Activated CD4-positive, alpha-beta T cell treated with anti-CD3 and anti-CD28 coated beads for 4 hours (primary cell): Measurements from ENCODE around the gene NCOA5.

Experiments
- DNase-seq, 2 donors: peaks; one replicate each; pipeline ENCODE4 v3.0.0-alpha.2; 2020

The NCOA5 gene

GRCh38 chr20:46034039-46034438 lies 55.7 kb downstream of the NCOA5 start:
- no peak for DNase-seq

- no peak for DNase-seq
Measured at GRCh38 chr20:46031701-46032254, 58.0 kb downstream of the NCOA5 start.

DNA sequence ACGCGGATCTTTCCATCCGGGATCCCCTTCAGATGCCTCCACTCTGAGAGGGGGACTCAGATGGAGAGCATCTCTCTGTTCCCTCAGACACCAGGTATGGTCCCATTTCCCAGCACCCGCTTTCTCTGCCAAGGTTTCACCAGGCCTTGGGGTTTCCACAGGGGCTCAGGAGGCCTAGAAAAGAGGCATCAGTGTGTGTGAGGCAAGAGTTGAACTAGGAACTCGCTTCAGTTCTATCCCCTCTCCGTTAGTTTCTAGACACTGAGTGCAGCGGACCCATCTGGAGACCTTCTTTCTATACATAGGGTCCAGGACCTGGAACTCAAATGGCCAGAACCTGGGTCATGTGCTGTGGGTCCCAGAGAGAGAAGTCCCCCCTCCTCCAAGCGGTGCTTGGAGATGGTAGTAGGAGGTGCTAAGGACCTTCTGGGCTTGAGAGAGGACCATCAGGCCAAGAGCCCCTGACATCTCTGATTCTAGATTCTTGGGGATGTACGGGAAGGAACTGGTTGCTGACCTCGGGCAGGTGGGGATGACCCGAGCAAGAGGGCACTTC lies 58.7 kb downstream of the NCOA5 start:
- no peak for DNase-seq

DNA sequence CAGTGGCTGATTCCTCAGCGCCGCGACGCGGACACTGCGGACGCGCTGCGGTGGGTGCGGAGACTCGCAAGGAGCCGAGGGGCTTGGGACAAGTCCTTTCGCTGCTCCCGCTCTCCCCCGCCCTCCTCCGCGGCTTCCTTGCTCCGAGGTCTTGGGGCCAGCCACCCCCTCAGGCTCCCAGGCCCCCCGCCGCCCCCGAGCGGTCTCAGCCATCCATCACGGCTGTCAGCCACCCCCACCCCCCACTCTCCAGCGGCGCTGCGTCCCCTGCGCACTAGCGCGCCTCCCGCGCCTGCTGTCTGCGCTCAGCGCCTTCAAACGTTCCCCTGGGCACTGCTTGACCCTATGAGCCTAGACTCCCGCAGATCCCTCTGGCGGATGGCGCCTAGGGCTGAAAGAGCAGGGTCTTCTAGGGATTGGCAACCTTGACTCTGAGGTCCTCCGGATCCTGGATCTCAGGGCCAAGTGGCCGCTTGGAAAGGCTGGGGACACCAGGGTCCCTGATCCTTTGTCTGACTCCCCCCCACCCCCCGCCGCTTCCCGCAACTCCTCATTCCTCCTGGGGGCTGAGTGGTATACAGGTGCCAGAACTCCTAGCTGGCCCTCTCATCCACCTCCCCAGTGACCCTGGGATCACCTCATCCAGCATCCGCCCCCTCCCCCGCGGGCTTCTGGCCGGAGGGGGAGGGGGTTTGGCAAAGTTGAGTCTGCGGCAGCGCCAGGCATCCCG lies 59.3 kb downstream of the NCOA5 start:
- no peak for DNase-seq

GRCh38 chr20:46028772-46029371 lies 60.9 kb downstream of the NCOA5 start, which contains the start of gene SLC12A5:
Gene SLC12A5, plus strand, starts transcription at chr20:46029215. Its CDS starts 130 bp downstream, at chr20:46029345.
- DNase-seq = no peak

DNA sequence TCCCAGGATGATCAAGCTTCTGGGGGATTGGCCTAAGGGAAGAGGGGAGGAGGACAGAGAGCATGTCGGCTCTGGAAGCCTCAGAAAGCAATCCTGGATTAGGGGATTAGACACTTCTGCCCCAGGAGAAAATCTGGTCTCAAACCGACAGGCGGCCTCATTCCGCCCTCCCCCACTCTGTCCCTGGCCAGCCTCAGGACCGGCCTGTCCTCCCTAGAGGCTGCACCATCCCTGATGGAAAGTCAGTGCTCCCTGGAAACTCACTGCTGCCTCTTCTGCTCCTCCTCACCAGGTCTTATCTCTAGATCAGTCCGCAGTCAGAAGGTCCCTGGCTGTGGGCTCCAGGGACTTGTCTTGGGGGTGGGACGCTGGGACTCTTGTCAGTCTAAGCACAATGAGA lies 61.7 kb downstream of the NCOA5 start:
- no peak for DNase-seq

DNA sequence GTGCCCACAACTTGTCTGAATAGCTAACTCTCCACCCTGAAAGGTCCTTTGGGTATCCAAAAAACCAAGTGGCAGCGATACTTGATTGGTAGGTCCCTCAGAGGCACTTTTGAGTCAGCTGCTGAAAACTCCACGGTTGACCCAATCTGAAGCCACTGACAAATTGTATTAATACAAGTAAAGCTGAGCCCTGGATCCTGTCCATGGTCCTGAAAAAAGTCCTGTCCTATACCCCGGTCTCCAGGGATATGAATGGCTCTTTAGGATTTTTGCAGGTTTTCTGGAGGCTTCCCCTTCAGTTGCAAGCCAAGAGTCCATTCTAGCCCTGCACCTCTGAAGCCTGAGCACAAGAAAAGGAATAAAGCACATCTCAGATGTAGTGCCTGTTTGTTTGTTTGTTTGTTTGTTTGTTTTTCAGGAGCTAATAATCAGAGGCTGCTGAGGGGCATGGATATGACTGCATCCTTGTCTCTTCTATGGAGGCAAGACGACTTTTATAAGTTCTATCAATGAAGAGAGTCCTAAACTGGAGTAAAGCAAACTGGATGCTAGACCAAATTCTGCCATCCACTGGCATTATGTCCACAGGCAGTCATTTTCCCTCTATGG lies 62.4 kb downstream of the NCOA5 start:
- DNase-seq = no peak

DNA sequence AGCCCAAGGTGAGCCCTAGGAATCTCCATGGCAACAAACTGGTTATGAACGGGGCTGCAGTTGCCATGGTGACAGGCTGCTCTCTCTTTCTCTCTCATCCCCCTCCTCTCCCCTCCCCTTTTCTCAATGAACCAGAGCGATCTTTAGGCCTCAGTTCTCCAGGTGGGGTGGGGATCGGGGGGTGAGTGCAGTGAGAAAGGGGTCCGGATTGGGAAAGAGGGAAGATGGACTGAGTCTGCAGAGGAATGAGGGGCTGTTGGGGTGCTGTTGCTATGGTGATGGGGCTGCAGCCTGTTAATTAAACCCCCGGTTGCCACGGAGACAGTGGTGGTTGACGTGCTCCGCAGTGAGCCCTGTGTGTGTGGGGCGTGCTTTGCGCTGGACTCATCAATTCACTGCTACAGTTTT lies 64.4 kb downstream of the NCOA5 start:
- DNase-seq = no peak

- DNase-seq = no peak
Measured at GRCh38 chr20:46023999-46024398, 65.8 kb downstream of the NCOA5 start.

GRCh38 chr20:46023148-46023484 lies 66.6 kb downstream of the NCOA5 start:
- DNase-seq = no peak

- peak; percentile 72 to 80 for DNase-seq
Measured at GRCh38 chr20:46022411-46023147, 67.2 kb downstream of the NCOA5 start.

- DNase-seq = peak in 1 of 2 donors; percentile 30
Measured at GRCh38 chr20:46021361-46022359, 68.1 kb downstream of the NCOA5 start.

DNA sequence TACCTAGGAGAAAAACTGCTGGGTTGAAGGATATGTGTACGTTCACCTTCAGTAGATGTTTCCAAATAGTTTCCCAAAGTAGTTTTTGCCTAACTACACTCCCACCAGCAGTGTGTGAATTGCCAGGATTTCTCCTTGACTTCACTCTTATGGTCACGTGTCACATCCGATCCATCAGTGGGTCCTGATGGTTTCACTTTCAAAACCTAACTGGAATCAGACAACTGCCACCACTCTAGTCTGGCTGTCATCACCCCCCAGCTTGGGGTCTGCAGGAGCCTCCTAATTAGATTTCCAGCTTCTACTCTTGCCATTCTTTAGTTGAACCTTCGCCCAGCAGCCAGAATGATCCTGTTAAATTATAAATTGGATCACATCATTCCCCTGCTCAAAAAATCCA lies 69.2 kb downstream of the NCOA5 start:
- DNase-seq = no peak

DNA sequence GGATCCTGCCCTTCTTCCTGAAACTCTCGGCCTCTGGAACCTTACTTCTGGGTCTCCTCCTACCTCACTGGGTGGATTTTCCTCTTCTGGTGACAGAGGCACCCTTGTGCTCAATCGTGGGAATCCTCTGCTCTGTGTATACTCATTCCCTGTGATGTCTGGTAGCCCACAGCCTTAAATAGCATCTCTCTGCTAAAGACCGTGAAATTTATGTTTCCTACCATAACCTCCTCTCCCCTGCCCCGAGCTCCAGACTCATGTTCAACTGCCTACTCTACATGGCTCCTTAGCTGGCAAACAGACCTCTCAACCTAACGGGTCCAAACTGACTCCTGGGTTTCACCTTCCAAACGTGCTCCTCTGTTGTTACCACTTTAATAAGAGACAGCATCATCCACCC lies 71.2 kb downstream of the NCOA5 start:
- no peak for DNase-seq

- no peak for DNase-seq
Measured at GRCh38 chr20:46018112-46018511, 71.7 kb downstream of the NCOA5 start.

DNA sequence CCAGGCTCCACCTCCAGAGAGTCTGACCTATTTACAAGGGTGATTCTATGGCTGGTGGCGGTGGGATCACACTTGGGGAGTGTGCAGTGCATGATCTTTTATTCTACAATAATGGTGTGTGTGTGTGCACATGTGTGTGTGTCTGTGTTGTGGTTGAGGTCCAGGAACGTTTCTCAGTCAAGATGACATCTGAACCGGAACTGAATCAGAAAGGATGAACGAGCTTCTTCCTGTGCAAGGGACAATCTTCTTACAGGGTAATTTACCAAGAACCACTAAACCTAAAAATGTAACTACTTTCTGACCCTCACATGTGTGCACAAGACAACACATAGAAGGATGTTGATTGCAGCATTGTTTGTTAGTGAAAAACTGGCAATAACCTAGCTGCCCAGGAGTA lies 72.5 kb downstream of the NCOA5 start:
- DNase-seq = no peak

- no peak for DNase-seq
Measured at GRCh38 chr20:46014517-46015396, 75.0 kb downstream of the NCOA5 start.

DNA sequence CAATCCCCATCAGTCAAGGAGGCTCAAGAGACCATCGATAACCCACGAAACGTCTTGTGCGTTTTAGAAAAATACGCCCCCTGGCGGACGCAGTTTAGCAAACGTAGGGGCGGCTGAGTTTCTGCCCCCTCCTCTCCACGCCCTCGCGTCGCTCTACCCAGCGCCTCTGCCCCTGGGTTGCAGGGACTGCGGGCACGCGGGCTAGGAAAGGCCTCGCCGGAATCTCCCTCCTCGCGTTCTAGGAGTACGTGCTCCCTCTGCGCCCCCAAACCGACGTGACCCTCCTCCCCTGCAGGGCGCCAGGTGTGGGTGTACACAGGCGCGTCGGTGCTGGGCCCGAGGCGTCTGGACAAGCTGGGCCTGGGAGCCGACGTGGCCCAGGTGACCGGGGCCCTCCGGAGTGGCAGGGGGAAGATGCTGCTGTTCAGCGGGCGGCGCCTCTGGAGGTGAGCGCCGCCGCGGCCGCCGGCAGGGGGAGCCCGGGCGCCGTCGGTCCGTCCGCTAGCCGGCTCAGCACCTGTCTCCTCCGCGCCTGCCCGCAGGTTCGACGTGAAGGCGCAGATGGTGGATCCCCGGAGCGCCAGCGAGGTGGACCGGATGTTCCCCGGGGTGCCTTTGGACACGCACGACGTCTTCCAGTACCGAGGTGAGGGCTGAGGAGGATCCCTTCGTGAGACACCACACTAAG lies 75.8 kb downstream of the NCOA5 start:
- DNase-seq = peak; percentile 64 to 65

- no peak for DNase-seq
Measured at GRCh38 chr20:46013322-46013828, 76.4 kb downstream of the NCOA5 start.

DNA sequence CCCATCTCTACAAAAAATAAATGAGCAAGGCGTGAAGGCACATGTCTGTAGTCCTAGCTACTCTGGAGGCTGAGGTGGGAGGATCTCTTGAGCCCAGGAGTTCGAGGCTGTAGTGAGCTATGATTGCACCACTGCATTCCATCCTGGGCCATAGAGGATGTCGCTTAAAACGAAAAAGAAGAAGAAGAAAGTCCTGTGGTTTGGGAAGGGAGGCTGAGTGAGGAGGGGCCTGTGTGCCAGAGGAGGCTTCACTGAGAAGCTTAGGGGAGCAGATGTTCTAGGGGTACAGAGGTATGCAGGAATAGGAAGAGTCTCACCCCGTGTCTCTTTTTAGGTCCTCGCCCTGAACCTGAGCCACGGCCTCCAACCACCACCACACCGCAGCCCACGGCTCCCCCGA lies 76.8 kb downstream of the NCOA5 start:
- no peak for DNase-seq
